Neural progenitor cell (in vitro differentiated cells): ENCODE results near the gene ARID5B. TPM values are rescaled to one million over a fixed set of nuclear protein-coding genes. Genes with fewer than 3 reads are reported as not detected.

Experiments used
- DNase-seq: peaks from one replicate; pipeline ENCODE4 v3.0.0-alpha.2; 2016; ENCODE audit warnings: low spot score
- H2AFZ ChIP-seq: fragments of 200-600 bp; sonication (generic); replicated peaks from 2 replicates; pipeline ENCODE4 v1.6.1; 2016; ENCODE audit warnings: antibody characterized with exemption
- H3F3A ChIP-seq: fragments of 200-600 bp; sonication (generic); 2 replicates; pipeline ENCODE4 v1.6.1; 2016; ENCODE audit warnings: antibody characterized with exemption, low read depth
- H3K27ac ChIP-seq: fragments of 200-600 bp; sonication (generic); 2 replicates; pipeline ENCODE4 v1.5.1; 2016; ENCODE audit warnings: mild to moderate bottlenecking
- H3K27me3 ChIP-seq: fragments of 200-600 bp; sonication (generic); 2 replicates; pipeline ENCODE4 v1.6.1; 2016; ENCODE audit warnings: mild to moderate bottlenecking, moderate library complexity
- H3K36me3 ChIP-seq: fragments of 200-600 bp; sonication (generic); 2 replicates; pipeline ENCODE4 v1.5.1; 2016
- H3K4me1 ChIP-seq: fragments of 200-600 bp; sonication (generic); 2 replicates; pipeline ENCODE4 v1.6.1; 2016; ENCODE audit warnings: mixed run types
- H3K4me2 ChIP-seq: fragments of 200-600 bp; sonication (generic); 2 replicates; pipeline ENCODE4 v1.6.1; 2016
- H3K4me3 ChIP-seq: fragments of 200-600 bp; sonication (generic); 2 replicates; pipeline ENCODE4 v1.5.1; 2016
- H3K79me2 ChIP-seq: fragments of 200-600 bp; sonication (generic); 2 replicates; pipeline ENCODE4 v1.6.1; 2016; ENCODE audit warnings: low read depth
- H3K9ac ChIP-seq: fragments of 200-600 bp; sonication (generic); 2 replicates; pipeline ENCODE4 v1.6.1; 2016
- H3K9me3 ChIP-seq: fragments of 200-600 bp; sonication (generic); 2 replicates; pipeline ENCODE4 v1.5.1; 2016; ENCODE audit warnings: low read depth
- H4K20me1 ChIP-seq: fragments of 200-600 bp; sonication (generic); 2 replicates; pipeline ENCODE4 v1.6.1; 2016; ENCODE audit warnings: low read depth
- H3K27ac Mint-ChIP-seq: 3 replicates; pipeline ENCODE4 v1.8.0; 2021; ENCODE audit warnings: mixed read lengths
- H3K27me3 Mint-ChIP-seq: 2 replicates; pipeline ENCODE4 v1.8.0; 2022; ENCODE audit warnings: low read depth, mild to moderate bottlenecking, inconsistent platforms, moderate library complexity, mixed read lengths; ENCODE audit not compliant: insufficient read depth
- H3K36me3 Mint-ChIP-seq: 3 replicates; pipeline ENCODE4 v1.8.0; 2021; ENCODE audit warnings: mixed read lengths
- H3K4me1 Mint-ChIP-seq: 3 replicates; pipeline ENCODE4 v1.8.0; 2021; ENCODE audit warnings: mixed read lengths
- H3K4me3 Mint-ChIP-seq: 3 replicates; pipeline ENCODE4 v1.8.0; 2021; ENCODE audit warnings: mild to moderate bottlenecking, moderate library complexity, mixed read lengths
- H3K9me3 Mint-ChIP-seq: 3 replicates; pipeline ENCODE4 v1.8.0; 2020; ENCODE audit warnings: mixed read lengths
- EZH2 ChIP-seq: fragments of 200-600 bp; sonication (generic); IDR thresholded peaks from 2 replicates; pipeline ENCODE4 v1.6.1; 2017; ENCODE audit warnings: antibody characterized with exemption, mild to moderate bottlenecking, moderate library complexity
- EZH2phosphoT487 ChIP-seq: fragments of 200-600 bp; sonication (generic); IDR thresholded peaks from 2 replicates; pipeline ENCODE4 v1.6.1; 2017; ENCODE audit warnings: antibody characterized with exemption
- total RNA-seq: library from RNA; depleted of rRNA; stranded (reverse); fragments of >200 nt; gene quantifications from 2 replicates; pipeline ENCODE4 v1.2.3, GENCODE V29; 2015; ENCODE audit warnings: low replicate concordance
- TF ChIP-seq, protein P1 (sequence below): fragments of 200-600 bp; sonication (generic); IDR thresholded peaks from 2 replicates; pipeline ENCODE4 v1.5.1; 2017; ENCODE audit warnings: antibody characterized with exemption, mild to moderate bottlenecking

ARID5B gene
- total RNA-seq, 1 donor from 2014 or later: 1.5 TPM

DNA sequence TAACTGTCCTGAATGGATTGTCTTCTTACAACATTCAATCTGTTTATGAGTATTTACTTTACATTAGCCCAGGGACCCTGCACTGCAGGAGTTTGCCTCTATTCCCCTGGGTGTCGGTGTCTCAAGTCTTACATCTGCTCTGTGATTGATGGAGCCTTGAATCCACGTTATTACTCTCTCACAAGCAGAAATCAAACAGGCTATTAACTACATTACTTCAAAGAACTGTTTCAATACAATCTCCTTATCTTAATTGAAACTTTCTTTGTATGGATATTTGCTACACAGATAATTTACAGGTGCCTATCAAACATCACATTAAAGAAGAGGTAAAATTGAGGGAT is 3.1 kb upstream of the ARID5B start:
- Mint-ChIP-seq H3K27ac (peak overlapping the region; percentile 59), H3K9me3 (no peaks in the 10 kb centered on the region), H3K4me3 (peak overlapping the region; percentile 81), H3K36me3 (no peaks in the 10 kb centered on the region), H3K4me1 (peaks cover 34% of the 10 kb centered on the region), H3K27me3 (peaks cover 7% of the 10 kb centered on the region)
- DNase-seq: no peak
- no peak overlapping the region for H3K4me3 ChIP-seq
- H3K79me2 ChIP-seq: no peaks in the 10 kb centered on the region
- H2AFZ ChIP-seq: no peak overlapping the region
- no peak for TF ChIP-seq EZH2phosphoT487
- TF ChIP-seq, protein P1, sequence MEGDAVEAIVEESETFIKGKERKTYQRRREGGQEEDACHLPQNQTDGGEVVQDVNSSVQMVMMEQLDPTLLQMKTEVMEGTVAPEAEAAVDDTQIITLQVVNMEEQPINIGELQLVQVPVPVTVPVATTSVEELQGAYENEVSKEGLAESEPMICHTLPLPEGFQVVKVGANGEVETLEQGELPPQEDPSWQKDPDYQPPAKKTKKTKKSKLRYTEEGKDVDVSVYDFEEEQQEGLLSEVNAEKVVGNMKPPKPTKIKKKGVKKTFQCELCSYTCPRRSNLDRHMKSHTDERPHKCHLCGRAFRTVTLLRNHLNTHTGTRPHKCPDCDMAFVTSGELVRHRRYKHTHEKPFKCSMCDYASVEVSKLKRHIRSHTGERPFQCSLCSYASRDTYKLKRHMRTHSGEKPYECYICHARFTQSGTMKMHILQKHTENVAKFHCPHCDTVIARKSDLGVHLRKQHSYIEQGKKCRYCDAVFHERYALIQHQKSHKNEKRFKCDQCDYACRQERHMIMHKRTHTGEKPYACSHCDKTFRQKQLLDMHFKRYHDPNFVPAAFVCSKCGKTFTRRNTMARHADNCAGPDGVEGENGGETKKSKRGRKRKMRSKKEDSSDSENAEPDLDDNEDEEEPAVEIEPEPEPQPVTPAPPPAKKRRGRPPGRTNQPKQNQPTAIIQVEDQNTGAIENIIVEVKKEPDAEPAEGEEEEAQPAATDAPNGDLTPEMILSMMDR: no peak
- peaks cover 21% of the 10 kb centered on the region for H3F3A ChIP-seq
- H3K36me3 ChIP-seq: no peaks in the 10 kb centered on the region
- H3K4me2 ChIP-seq: no peak overlapping the region
- peaks cover 3% of the 10 kb centered on the region for H4K20me1 ChIP-seq
- no peaks in the 10 kb centered on the region for H3K9me3 ChIP-seq
- H3K4me1 ChIP-seq: no peaks in the 10 kb centered on the region
- peaks cover 49% of the 10 kb centered on the region for H3K27me3 ChIP-seq
- H3K9ac ChIP-seq: no peak overlapping the region
- no peak overlapping the region for H3K27ac ChIP-seq

DNA sequence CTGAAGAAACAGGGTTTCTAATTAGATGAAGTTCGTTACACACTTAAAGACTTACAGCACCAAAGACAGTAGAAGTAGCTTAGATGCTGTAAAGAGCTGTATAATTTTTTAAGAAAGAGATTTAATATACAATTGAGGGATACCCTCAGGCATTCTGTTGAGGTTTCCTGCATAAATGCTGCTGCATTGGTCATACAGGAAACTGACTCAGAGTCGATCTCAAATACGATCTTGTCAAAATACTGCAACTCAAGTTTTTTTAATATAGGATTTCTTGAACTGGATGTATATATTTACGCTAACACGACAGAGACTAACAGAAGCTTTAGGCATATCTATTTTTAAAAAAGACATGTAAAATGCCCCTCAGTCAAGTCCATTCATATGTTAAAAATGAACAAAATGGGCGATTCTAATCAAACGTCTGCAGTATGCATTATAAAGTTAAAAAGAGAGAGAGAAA is 2.4 kb upstream of the ARID5B start:
- H4K20me1 ChIP-seq: peaks cover 3% of the 10 kb centered on the region
- no peaks in the 10 kb centered on the region for H3K4me1 ChIP-seq
- Mint-ChIP-seq H3K4me3 (peak overlapping the region; percentile 95), H3K27ac (no peak overlapping the region), H3K9me3 (no peaks in the 10 kb centered on the region), H3K36me3 (no peaks in the 10 kb centered on the region), H3K4me1 (peaks cover 37% of the 10 kb centered on the region), H3K27me3 (peaks cover 7% of the 10 kb centered on the region)
- no peak overlapping the region for H2AFZ ChIP-seq
- no peak for DNase-seq
- H3K9ac ChIP-seq: no peak overlapping the region
- peaks cover 50% of the 10 kb centered on the region for H3K27me3 ChIP-seq
- H3K4me3 ChIP-seq: no peak overlapping the region
- H3F3A ChIP-seq: peaks cover 23% of the 10 kb centered on the region
- no peaks in the 10 kb centered on the region for H3K9me3 ChIP-seq
- H3K4me2 ChIP-seq: no peak overlapping the region
- H3K36me3 ChIP-seq: no peaks in the 10 kb centered on the region
- H3K79me2 ChIP-seq: no peaks in the 10 kb centered on the region
- TF ChIP-seq EZH2 (no peak), EZH2phosphoT487 (no peak)
- TF ChIP-seq, protein P1: no peak
- H3K27ac ChIP-seq: no peak overlapping the region

DNA sequence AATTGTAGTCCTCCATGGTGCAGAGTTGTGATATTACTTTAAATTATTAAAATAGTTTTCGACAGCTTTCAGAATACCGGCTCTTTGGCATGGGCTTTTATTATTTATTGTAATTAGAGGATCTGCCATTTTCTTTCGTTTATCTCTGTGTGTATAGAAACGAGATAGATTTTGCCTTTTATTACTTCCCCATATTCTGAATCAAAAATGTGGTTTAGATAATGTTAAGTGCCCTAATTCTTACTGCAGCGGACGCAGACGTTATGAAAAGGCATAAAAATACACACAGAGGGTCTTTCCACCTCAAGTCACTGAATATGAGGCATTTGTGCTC is 1.9 kb upstream of the ARID5B start:
- Histone ChIP-seq H4K20me1 (peaks cover 3% of the 10 kb centered on the region), H3F3A (peaks cover 23% of the 10 kb centered on the region), H3K4me2 (peak overlapping the region; percentile 87), H3K36me3 (no peaks in the 10 kb centered on the region), H3K4me3 (no peak overlapping the region), H3K9me3 (no peaks in the 10 kb centered on the region), H3K4me1 (no peaks in the 10 kb centered on the region), H3K79me2 (no peaks in the 10 kb centered on the region), H3K27me3 (peaks cover 50% of the 10 kb centered on the region), H3K27ac (no peak overlapping the region), H2AFZ (no peak overlapping the region), H3K9ac (no peak overlapping the region)
- H3K4me1 Mint-ChIP-seq: peaks cover 43% of the 10 kb centered on the region
- no peak overlapping the region for H3K27ac Mint-ChIP-seq
- no peak for TF ChIP-seq EZH2phosphoT487
- TF ChIP-seq EZH2: no peak
- TF ChIP-seq, protein P1: no peak
- no peak for DNase-seq
- H3K9me3 Mint-ChIP-seq: no peaks in the 10 kb centered on the region
- no peaks in the 10 kb centered on the region for H3K36me3 Mint-ChIP-seq
- peaks cover 7% of the 10 kb centered on the region for H3K27me3 Mint-ChIP-seq
- peak overlapping the region; percentile 95 for H3K4me3 Mint-ChIP-seq
